Inflammatory macrophage (primary cell): Measurements from ENCODE around the gene REEP5.
A peak's percentile ranks its signal among the peaks of the same experiment; 100 is the strongest.
"Not testable (repeated sequence)": the region's sequence is repeated elsewhere in the genome, so short reads cannot be mapped to it uniquely, and the experiment has no call there.

ENCODE experiments used
- DNase-seq, 2 donors: peaks; one replicate each; pipeline ENCODE4 v3.0.0-alpha.2; 2020 to 2022

Gene REEP5

DNA sequence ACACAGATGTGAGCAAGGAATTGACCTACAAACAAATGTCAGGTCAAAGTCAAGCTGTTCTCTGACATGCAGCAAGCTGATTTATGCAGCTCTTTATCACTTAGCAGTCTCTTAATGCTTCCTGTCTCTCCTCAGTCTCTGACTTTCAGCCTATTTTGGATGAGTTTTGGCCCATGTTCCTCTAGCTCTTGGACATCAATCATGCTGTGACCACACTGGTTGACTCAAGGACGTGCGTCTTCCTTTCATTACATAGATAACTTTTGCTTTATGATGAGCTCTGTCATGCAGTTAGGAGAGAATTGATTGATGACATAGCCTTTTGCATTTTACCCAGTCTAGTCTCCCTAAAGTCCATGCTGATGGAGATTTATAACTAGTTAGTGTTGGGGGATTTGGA is 9.4 kb upstream of the REEP5 start:
- no peak for DNase-seq

- peak; percentile 48 to 73 for DNase-seq
These were observed 8.0 kb upstream of the REEP5 start for GRCh38 chr5:112930082-112930344.

DNA sequence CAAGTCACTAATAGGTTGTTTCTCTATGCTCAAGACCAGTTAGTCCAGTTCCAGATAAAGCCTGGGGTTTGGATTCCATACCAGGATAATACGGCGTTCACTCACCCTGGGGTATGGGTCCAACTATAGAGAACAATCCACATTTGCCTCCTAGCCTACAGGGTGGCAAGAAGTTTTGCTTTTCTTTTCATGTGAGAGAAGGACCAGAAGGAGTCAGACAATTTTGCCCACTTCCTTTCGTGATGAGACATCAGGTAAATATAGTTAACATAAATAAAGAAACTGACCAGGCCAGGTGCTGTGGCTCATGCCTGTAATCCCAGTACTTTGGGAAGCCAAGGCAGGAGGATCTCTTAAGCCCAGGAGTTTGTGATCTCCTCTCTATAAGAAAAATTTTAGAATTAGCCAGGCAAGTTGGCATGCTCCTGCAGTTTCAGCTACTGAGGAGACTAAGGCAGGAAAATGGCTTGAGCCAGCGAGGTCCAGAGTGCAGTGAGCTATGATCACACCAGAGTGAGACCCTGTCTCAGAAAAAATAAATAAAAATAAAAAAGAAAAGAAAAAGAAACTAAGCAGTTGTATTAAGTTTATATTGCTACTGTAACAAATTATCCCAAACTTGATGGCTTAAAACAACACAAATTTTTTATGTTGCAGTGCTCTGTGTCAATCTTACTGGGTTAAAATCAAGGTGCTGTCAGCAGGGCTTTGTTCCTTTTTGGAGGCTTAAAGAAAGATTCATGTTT is 7.5 kb upstream of the REEP5 start:
- no peak for DNase-seq

DNA sequence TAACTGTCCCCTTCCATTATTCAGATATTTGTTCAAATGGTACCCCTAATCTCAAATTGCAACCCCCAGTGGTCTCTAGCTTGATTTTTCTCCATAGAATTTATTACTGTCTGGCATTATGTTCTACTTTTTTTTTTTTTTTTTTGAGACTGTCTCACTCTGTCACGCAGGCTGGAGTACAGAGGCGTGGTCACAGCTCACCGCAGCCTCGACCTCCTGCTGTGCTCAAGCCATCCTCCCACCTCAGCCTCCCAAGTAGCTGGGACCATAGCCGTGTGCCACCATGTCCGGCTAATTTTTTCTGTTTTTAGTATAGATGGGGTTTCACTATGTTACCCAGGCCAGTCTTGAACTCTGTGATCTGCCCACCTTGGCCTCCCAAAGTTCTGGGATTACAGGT is 2.0 kb upstream of the REEP5 start:
- no peak for DNase-seq

DNA sequence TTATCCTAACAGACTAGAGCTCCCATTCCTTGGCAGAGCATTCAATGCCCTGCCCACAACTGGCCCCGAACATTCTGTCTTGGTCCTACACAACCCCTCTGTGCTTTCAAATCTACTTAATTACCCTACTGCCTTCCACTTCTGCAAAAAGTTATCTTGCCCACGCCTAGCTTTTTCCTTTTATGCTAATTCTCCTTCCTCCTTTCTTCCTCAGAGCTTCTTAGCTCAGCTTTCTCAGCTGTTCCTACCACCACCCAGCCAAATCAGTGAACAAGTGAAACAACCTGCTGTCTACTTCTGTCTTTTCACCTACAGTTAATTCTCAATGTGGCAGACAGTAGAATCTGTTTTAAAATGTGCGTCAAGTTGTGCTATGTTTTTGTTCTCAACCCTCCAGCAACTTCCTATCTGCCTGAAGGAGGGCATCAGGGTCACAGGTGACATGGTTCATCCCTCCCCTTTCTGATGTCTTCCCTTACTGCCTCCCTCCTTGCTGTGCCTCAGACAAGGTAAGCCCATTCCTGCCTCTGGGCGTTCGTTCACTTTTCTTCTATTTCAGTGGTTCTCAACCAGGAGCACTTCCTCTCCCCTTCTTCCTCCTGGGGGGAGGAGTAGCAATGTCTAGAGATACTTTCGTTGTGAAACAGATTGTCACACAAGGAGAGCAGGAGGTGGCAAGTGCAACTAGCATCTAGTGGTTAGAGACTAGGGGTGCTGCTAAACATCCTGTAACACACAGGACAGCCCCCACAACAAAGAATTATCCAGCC is 1.3 kb upstream of the REEP5 start:
- peak; percentile 78 to 84 for DNase-seq

DNA sequence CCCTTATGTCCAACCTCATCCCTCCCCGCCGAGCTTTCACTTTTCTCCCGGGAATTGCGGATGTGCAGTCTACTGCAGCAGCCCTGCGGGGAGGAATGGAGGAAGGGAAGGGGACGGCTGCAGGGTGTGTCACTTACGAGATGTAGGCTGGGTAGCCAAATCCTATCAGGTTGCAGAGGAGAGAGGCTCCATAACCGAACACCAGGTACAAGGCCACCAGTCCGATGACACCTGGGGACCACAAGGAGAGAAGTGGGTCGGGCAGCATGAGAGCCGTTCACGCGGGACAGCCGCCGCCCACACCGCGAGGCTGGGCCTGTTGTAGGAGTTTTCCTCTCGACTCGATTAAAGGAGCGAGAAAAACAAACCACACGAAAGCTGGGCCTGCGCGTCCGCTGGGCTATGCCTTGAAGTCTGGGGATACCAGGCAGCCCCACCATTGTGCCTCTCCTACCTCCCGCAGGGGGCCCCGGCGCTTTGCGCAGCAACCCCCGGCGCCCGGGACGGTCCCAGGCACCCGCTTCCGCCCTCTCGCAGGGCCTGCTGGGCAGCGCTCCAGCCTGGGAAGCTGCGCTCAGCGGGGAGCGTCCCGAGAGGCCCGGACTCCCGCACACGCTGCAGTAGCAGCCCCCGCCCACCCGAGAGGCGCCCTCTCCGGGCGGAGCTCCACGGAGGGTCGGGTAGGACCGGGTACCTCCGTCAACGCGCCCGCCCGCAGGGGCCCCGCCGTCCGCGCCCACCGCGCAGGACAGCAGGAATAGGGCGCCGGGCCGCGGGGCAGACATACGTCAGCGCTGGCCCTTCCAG is 798 bp downstream of the REEP5 start:
- DNase-seq: peak; percentile 49 to 63

DNA sequence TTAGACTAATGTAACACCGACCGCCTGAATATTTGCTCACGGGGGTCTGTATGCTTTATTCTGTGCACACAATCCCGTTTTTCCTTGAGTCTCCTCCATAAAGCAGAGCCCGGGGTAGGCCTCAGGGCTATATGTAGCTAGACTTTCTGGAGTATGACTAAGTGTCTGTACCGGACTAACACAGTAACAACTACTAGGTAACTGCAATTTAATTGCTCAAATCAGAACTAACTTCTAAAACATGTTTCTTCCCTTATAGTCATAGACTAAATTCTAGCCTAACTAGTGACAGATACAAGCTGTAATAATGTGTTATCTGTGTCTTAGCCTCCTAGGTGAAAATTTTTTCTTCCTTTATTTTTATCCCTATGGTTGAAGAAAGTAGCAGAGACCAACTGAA is 2.1 kb downstream of the REEP5 start:
- DNase-seq: no peak

- DNase-seq: no peak
These were observed 3.3 kb downstream of the REEP5 start for GRCh38 chr5:112918679-112919078.

- DNase-seq: no peak
These were observed 3.9 kb downstream of the REEP5 start for GRCh38 chr5:112918136-112918535.

DNA sequence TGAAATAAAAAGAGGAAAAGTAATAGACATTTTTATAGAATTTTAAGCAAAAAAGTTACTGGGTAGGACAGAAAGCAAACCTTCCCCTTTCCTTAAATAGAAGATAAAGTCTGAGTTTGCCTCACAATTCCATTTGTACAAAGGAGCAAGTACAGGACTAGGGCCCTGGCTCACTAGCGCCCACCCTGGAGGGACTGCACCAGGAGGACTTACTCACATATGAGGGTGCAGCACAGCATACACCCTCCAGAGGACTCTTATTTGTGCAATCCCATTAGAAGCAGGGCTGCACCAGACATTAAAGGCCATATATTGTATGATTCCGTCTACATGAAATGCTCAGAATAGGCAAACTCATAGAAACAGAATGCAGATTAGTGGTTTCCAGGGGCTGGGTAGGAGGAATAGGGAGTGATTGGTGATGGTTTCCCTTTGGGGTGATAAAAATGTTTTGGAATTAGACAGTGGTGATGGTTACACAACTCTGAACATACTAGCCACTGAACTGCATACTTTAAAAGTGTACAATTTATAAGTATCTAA is 4.5 kb downstream of the REEP5 start:
- peak in 1 of 2 donors; percentile 29 for DNase-seq

- DNase-seq: no peak
These were observed 6.2 kb downstream of the REEP5 start for GRCh38 chr5:112915831-112916230.

DNA sequence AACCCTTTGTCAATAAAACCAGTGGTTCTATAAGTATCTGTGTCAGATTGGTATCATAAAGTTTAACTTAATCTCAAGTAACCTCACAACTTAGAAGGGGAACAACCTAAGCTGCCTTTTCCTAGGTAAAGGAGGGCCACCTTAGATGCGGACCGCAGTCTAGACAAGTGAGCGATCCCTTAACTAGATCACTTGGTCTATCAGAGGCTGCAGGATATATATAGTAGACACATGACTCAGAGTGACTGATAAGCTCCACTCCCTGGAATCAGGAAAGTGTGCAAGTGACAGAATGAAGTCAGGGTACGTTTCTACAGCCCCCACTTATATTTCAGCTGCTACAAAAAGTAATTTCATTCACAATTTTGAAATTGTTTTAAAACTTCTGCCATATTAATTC is 7.4 kb downstream of the REEP5 start:
- no peak for DNase-seq

DNA sequence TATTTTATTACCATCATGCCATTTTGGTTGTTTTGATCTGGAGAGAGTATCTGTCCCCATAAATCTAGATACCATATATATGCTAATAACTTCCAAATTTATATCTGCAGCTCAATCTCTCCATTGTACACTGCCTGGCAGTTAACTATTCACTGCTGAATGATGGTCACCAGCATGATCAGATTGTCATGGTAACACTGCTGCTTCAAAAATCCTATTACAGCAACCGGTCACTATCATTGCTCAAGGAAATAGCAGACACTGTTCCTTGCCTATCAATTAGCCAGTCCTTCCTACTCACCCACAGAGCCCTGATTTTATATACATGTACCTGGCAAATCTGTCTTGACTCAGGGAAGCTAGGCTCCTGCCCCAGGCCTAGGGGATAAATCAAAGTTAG is 11.5 kb downstream of the REEP5 start:
- no peak for DNase-seq

DNA sequence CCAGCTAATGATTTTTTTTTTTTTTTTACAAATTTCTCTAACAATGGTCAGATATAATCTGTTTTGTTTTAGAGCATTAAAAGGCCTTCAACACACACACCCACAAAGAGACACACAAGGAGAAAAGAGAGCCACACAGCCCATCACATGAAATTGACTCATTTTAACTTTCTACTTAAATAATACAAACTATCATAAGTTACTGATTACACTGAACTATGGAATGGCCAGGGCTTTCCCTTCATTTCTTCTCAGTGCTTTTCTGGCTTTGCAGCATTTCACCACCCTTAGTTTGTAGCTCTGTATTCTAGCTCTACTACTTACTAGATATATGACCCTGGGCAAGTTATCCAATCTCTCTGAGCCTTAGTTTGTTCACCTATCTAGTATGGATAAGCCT is 13.2 kb downstream of the REEP5 start:
- DNase-seq: no peak

- peak in 1 of 2 donors; percentile 5 for DNase-seq
These were observed 14.8 kb downstream of the REEP5 start for GRCh38 chr5:112907166-112907631.

- DNase-seq: no peak
These were observed 15.4 kb downstream of the REEP5 start for GRCh38 chr5:112906637-112907036.

DNA sequence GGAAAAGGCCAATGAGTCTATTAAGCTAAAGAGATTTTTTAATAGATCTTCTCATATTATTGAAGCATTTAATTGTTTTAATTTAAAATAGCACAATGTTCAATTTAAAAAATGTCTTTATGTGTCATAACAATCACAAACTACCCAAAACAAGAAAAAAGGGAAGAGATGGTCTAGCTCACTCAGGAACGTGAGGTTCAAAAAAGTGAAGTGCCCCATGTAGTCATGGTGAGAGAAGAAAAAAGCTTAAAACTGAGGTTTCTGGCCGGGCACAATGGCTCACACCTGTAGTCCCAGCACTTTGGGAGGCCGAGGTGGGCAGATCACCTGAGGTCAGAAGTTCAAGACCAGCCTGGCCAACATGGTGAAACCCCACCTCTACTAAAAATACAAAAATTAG is 17.0 kb downstream of the REEP5 start:
- DNase-seq: peak; percentile 47 to 48

GRCh38 chr5:112902561-112902960 is 19.5 kb downstream of the REEP5 start:
- DNase-seq: no peak

- DNase-seq: no peak
These were observed 26.3 kb downstream of the REEP5 start for GRCh38 chr5:112895682-112896081.

DNA sequence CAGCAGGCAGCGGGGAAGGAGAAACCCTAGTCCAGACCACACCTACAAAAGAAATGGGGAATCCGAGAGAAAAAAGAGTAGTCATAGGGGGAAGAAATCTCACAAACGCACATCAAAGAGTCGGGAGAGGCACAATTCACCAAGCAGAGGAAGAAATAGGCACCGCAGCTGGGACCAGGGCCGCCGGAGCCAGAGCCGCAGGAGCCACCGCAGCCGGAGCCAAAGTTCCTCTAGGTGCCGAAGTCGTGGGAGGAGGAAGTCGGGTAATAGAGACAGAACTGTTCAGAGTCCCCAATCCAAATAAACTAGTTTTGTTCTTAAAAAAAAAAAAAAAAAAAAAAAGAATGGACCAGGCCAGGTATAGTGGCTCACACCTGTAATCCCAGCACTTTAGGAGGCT is 29.3 kb downstream of the REEP5 start:
- DNase-seq: no peak

DNA sequence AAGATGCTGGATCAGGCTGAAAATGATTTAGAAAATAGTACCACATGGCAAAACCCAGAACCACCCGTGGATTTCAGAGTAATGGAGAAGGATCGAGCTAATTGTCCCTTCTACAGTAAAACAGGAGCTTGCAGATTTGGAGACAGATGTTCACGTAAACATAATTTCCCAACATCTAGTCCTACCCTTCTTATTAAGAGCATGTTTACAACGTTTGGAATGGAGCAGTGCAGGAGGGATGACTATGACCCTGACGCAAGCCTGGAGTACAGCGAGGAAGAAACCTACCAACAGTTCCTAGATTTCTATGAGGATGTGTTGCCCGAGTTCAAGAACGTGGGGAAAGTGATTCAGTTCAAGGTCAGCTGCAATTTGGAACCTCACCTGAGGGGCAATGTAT is 30.0 kb downstream of the REEP5 start:
- not testable (repeated sequence) for DNase-seq

- DNase-seq: no peak
These were observed 35.1 kb downstream of the REEP5 start for GRCh38 chr5:112886975-112887374.

DNA sequence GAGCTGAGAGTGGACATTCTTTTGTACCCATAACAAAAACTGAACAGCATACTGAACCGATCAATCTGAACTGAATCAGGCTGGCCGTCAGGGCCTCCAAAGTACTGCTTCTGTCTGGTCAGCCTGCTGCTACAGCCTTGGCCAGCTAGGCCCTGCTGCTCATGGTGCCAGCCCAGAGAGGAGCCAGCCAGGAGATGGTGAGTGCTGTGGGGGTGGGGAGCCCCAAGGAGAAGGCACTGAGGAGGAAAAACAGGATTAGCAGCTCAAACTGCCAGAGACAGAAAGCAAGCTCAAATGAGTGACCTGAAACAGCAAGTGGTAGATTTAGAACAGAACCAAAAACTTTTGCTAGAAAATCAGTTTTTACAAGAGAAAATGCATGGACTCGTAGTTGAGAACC is 37.0 kb downstream of the REEP5 start:
- DNase-seq: no peak
